ENCODE results near the gene ZNF385D. TPM values are rescaled to one million over a fixed set of nuclear protein-coding genes. Genes with fewer than 3 reads are reported as not detected.
A peak's percentile ranks its signal among the peaks of the same experiment; 100 is the strongest.

ZNF385D gene
- total RNA-seq, 2 donors from 2014 or later = 5.3 TPM; not detected in 1

DNA sequence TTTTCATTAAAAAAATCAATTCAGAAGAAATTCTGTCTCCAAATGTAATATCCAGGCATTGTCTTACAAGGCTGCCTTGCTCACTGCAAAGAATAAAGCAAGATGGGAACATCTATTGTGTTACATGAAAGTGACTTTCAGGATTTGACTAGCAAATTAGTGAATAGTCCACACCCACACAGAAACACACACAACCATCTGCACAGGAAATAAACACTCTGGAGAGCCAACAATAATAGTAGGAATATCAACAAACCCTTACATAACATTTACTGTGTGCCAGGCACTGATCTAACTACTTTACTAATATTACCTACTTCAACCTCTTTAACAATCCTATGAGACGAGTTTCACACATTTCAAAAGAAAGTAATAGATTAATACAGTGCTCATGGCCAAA is 28.9 kb upstream of the ZNF385D start:
- DNase-seq (no peak), ATAC-seq (no peak)
- Mint-ChIP-seq H3K4me3 (no peak overlapping the region), H3K27ac (no peak overlapping the region), H3K4me1 (no peaks in the 10 kb centered on the region), H3K36me3 (ENCODE audit: low read depth) (no peaks in the 10 kb centered on the region), H3K27me3 (no peaks in the 10 kb centered on the region)
- peaks cover 4% of the 10 kb centered on the region for H3K9me3 ChIP-seq (ENCODE audit: control insufficient read depth, low read length, poor library complexity, severe bottlenecking)

- H3K27me3 Mint-ChIP-seq = no peaks in the 10 kb centered on the region
- DNase-seq (no peak), ATAC-seq (no peak)
- no peak overlapping the region for H3K4me3 Mint-ChIP-seq
- peaks cover 4% of the 10 kb centered on the region for H3K9me3 ChIP-seq (ENCODE audit: control insufficient read depth, low read length, poor library complexity, severe bottlenecking)
- no peak overlapping the region for H3K27ac Mint-ChIP-seq
- no peaks in the 10 kb centered on the region for H3K4me1 Mint-ChIP-seq
- H3K36me3 Mint-ChIP-seq (ENCODE audit: low read depth) = no peaks in the 10 kb centered on the region
Measured at GRCh38 chr3:21778715-21779114, 27.7 kb upstream of the ZNF385D start.

DNA sequence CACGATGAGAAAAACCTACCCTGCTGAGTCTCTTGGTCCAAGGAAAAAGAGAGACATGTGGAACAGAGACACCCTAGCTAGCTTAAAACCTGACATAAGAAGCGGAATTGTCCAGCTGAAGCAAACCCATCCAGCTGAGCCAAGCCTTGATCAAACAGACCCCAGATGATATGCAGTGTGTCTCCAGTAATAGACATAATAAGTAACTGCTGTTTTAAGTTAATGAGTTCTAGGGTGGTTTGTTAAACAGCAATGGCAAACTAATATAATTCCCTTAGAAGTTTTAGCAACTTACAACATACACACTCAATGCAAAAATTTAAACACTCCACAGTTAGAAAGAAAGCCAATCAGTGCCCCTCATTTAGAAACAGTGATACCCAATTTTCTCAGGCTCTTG is 26.8 kb upstream of the ZNF385D start:
- H3K27ac Mint-ChIP-seq = no peak overlapping the region
- H3K4me1 Mint-ChIP-seq = no peaks in the 10 kb centered on the region
- no peak overlapping the region for H3K4me3 Mint-ChIP-seq
- H3K27me3 Mint-ChIP-seq = no peaks in the 10 kb centered on the region
- no peak for DNase-seq
- no peak for ATAC-seq
- peaks cover 4% of the 10 kb centered on the region for H3K9me3 ChIP-seq (ENCODE audit: control insufficient read depth, low read length, poor library complexity, severe bottlenecking)
- H3K36me3 Mint-ChIP-seq (ENCODE audit: low read depth) = no peaks in the 10 kb centered on the region

GRCh38 chr3:21766002-21766401 is 15.0 kb upstream of the ZNF385D start:
- no peak overlapping the region for H3K27ac Mint-ChIP-seq
- H3K4me1 Mint-ChIP-seq = no peaks in the 10 kb centered on the region
- no peak overlapping the region for H3K4me3 Mint-ChIP-seq
- no peaks in the 10 kb centered on the region for H3K27me3 Mint-ChIP-seq
- ATAC-seq = no peak
- DNase-seq = no peak
- H3K36me3 Mint-ChIP-seq (ENCODE audit: low read depth) = no peaks in the 10 kb centered on the region
- H3K9me3 ChIP-seq (ENCODE audit: control insufficient read depth, low read length, poor library complexity, severe bottlenecking) = no peaks in the 10 kb centered on the region

DNA sequence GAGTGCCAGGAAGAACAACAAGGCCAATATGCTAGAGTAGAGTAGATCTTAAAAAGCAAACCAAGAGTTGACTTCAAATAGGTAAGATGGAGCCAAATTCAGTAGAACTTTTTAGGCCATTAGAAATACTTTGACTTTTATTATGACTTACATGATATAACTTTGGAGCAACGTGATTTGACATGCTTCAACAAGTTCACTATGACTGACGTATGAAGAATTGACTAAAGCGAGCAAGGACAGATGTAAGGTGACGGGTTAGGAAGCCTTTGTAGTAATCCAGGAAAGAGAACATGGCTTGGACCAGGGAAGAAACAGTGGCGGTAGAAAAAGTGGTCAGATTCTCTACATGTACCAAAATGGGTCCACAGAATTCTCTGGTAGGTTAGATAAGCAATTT is 4.9 kb upstream of the ZNF385D start:
- Mint-ChIP-seq H3K27ac (no peak overlapping the region), H3K4me1 (no peaks in the 10 kb centered on the region), H3K4me3 (no peak overlapping the region), H3K36me3 (ENCODE audit: low read depth) (no peaks in the 10 kb centered on the region), H3K27me3 (no peaks in the 10 kb centered on the region)
- H3K9me3 ChIP-seq (ENCODE audit: control insufficient read depth, low read length, poor library complexity, severe bottlenecking) = no peaks in the 10 kb centered on the region
- no peak for ATAC-seq
- DNase-seq = no peak

GRCh38 chr3:21754839-21755238 is 3.8 kb upstream of the ZNF385D start:
- no peaks in the 10 kb centered on the region for H3K27me3 Mint-ChIP-seq
- H3K27ac Mint-ChIP-seq = no peak overlapping the region
- H3K4me1 Mint-ChIP-seq = no peaks in the 10 kb centered on the region
- H3K4me3 Mint-ChIP-seq = no peak overlapping the region
- H3K9me3 ChIP-seq (ENCODE audit: control insufficient read depth, low read length, poor library complexity, severe bottlenecking) = no peaks in the 10 kb centered on the region
- no peak for DNase-seq
- no peak for ATAC-seq
- H3K36me3 Mint-ChIP-seq (ENCODE audit: low read depth) = no peaks in the 10 kb centered on the region

- ATAC-seq (no peak), DNase-seq (no peak)
- no peaks in the 10 kb centered on the region for H3K9me3 ChIP-seq (ENCODE audit: control insufficient read depth, low read length, poor library complexity, severe bottlenecking)
- H3K36me3 Mint-ChIP-seq (ENCODE audit: low read depth) = no peaks in the 10 kb centered on the region
- H3K27ac Mint-ChIP-seq = no peak overlapping the region
- H3K27me3 Mint-ChIP-seq = no peaks in the 10 kb centered on the region
- no peak overlapping the region for H3K4me3 Mint-ChIP-seq
- no peaks in the 10 kb centered on the region for H3K4me1 Mint-ChIP-seq
Measured at GRCh38 chr3:21752749-21753347, 1.8 kb upstream of the ZNF385D start.

GRCh38 chr3:21751886-21752285 is 876 bp upstream of the ZNF385D start:
- no peak for ATAC-seq
- no peak overlapping the region for H3K27ac Mint-ChIP-seq
- no peaks in the 10 kb centered on the region for H3K9me3 ChIP-seq (ENCODE audit: control insufficient read depth, low read length, poor library complexity, severe bottlenecking)

DNA sequence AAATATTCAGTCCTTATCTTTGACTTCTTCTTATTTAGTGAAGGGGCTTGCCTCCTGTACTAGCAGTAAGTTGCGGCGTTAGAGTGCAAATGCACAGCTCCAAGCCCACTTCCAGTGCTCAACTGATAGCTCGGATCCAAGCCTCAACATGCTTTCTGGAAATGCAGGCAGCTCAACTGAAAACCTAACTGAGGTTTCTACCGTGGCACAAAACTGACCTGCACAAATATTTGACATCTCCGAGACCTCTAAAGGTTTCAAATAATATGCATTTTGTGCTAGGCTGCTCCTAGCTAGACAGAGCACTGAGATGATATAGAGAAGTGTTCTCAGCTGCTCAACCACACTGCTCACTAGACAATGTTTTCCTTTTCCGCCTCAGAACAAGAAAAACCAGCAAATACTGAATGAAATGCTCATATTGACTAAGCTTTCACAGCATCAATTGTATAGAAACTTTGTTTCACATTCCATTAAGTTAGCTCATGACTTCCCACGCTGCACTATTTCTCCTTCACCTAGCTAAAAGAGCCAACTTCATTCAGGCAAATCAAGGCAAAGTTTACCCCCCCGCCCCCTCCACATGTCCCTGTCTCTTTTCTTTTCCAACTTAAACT is 822 bp downstream of the ZNF385D start:
- Mint-ChIP-seq H3K27ac (no peak overlapping the region), H3K27me3 (no peaks in the 10 kb centered on the region), H3K36me3 (ENCODE audit: low read depth) (no peaks in the 10 kb centered on the region), H3K4me3 (no peak overlapping the region), H3K4me1 (no peaks in the 10 kb centered on the region)
- no peak for DNase-seq
- ATAC-seq = no peak
- H3K9me3 ChIP-seq (ENCODE audit: control insufficient read depth, low read length, poor library complexity, severe bottlenecking) = no peaks in the 10 kb centered on the region

More at GRCh38 chr3:21751886-21752285, 876 bp upstream of the ZNF385D start:
- H3K36me3 Mint-ChIP-seq (ENCODE audit: low read depth) = no peaks in the 10 kb centered on the region
- no peaks in the 10 kb centered on the region for H3K4me1 Mint-ChIP-seq
- no peaks in the 10 kb centered on the region for H3K27me3 Mint-ChIP-seq
- DNase-seq = no peak
- no peak overlapping the region for H3K4me3 Mint-ChIP-seq

DNA sequence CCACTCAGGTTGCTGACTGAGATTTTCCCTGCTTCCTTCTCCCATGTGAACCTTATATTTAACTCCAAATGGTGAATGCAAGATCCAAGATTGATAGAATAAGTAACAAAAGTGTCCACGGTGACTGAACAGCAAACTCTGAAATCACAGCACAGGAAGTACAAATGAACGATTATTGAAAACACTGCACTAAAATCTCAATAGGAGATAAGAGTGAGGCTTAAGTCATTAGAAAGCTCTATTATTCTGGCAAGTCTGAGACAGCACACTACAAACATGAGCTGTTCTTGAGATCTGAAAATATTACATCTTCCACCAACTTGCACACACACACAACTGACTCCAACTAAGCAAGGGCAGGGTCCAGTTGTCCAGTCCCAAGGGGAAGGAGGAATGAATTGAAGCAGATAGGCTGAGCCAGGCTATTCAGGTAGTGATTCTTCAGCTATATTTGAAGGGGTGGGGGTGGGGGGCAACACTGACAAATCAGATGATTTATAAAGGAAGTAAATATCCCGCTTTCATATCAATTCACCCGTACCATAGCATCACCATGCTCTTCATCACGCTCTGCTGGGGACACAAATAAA is 2.9 kb downstream of the ZNF385D start:
- ATAC-seq (no peak), DNase-seq (no peak)
- Mint-ChIP-seq H3K27ac (no peak overlapping the region), H3K27me3 (no peaks in the 10 kb centered on the region), H3K4me1 (no peaks in the 10 kb centered on the region), H3K36me3 (ENCODE audit: low read depth) (no peaks in the 10 kb centered on the region), H3K4me3 (no peak overlapping the region)
- H3K9me3 ChIP-seq (ENCODE audit: control insufficient read depth, low read length, poor library complexity, severe bottlenecking) = no peaks in the 10 kb centered on the region

DNA sequence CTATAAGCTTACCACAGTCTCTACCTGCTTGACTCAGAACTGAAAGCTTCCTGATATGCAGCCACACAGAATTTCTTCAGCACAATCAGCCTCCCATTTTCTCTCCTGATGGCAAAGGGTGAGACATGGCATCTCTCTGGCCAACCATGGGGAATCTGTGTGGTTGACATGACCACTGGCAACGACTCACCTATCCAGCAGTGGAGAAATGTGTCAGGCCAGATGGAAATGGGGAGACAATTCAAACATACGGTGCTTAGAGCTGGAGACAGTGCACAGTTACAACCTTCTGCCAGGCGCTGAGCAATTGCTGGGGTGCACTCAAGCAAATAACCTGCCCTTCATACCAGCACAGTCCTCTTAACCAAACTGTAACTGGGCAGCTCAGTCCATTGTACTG is 3.6 kb downstream of the ZNF385D start:
- DNase-seq (no peak), ATAC-seq (no peak)
- Mint-ChIP-seq H3K27ac (no peak overlapping the region), H3K36me3 (ENCODE audit: low read depth) (no peaks in the 10 kb centered on the region), H3K27me3 (no peaks in the 10 kb centered on the region), H3K4me3 (peak overlapping the region; percentile 7), H3K4me1 (no peaks in the 10 kb centered on the region)
- H3K9me3 ChIP-seq (ENCODE audit: control insufficient read depth, low read length, poor library complexity, severe bottlenecking) = no peaks in the 10 kb centered on the region

- no peak overlapping the region for H3K4me3 Mint-ChIP-seq
- no peak for ATAC-seq
- H3K27ac Mint-ChIP-seq = no peak overlapping the region
Measured at GRCh38 chr3:21745966-21746365, 5.0 kb downstream of the ZNF385D start.

DNA sequence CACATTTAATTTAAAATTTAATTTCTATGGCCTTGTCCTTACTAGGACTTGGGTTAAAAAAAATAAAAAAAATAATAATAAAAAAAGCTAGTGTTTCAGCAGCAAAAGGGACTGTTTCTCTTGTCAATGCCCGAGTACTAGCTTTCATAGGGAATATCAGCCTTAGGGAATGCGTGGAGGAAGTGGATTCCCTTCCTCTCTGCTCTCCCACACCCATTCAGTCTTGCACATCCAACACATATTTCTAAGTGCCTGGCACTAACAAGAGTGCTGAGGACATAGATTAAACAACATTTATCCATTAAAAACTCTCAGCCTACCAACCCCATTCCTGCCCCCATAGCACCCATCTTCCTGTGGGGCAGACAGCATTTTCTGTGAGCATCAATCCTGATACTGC is 6.2 kb downstream of the ZNF385D start:
- no peaks in the 10 kb centered on the region for H3K4me1 Mint-ChIP-seq
- H3K27ac Mint-ChIP-seq = no peak overlapping the region
- no peaks in the 10 kb centered on the region for H3K36me3 Mint-ChIP-seq (ENCODE audit: low read depth)
- no peak overlapping the region for H3K4me3 Mint-ChIP-seq
- DNase-seq (no peak), ATAC-seq (no peak)
- no peaks in the 10 kb centered on the region for H3K9me3 ChIP-seq (ENCODE audit: control insufficient read depth, low read length, poor library complexity, severe bottlenecking)
- no peaks in the 10 kb centered on the region for H3K27me3 Mint-ChIP-seq

More at GRCh38 chr3:21745966-21746365, 5.0 kb downstream of the ZNF385D start:
- Mint-ChIP-seq H3K27me3 (no peaks in the 10 kb centered on the region), H3K4me1 (no peaks in the 10 kb centered on the region), H3K36me3 (ENCODE audit: low read depth) (no peaks in the 10 kb centered on the region)
- no peaks in the 10 kb centered on the region for H3K9me3 ChIP-seq (ENCODE audit: control insufficient read depth, low read length, poor library complexity, severe bottlenecking)
- no peak for DNase-seq
